Upper lobe of left lung (tissue), 4 donors: ENCODE data around the gene CDKN2AIPNL.

ENCODE experiments used
- POLR2A ChIP-seq, 4 donors: fragments of 450-650 bp; IDR thresholded peaks; one replicate each; pipeline ENCODE4 v1.5.1; 2016 to 2017; ENCODE audit warnings: antibody characterized with exemption in 4 of 4, mild to moderate bottlenecking in 2 of 4
- POLR2AphosphoS5 ChIP-seq, 2 donors: sonication (generic); formaldehyde crosslinking; IDR thresholded peaks; one replicate each; pipeline ENCODE4 v1.5.1; 2017; ENCODE audit warnings: antibody characterized with exemption in 2 of 2
- TF ChIP-seq, protein P1 (sequence below), 6 experiments: fragments of 450-650 bp in 4 of 6; fragments of 200-600 bp in 2 of 6; sonication (generic) in 2 of 6; IDR thresholded peaks; one replicate each; pipeline ENCODE4 v1.5.1; 2016 to 2019; ENCODE audit warnings: antibody characterized with exemption in 6 of 6

DNA sequence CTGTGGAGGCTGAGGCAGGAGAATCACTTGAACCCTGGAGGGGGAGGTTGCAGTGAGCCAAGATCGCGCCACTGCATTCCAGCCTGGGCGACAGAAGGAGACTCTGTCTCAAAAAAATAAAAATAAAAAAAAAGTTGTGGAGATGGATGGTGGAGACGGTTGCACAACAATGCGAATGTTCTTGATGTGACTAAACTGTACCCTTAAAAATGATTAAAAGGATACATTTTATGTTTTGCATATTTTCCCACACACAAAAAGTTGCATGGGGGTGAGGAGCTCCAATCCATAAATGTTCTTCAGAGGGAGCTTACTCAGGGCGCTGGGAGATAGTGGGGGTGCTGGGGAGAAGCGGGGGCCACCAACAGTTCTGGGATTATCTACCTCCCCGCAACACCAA is 43.8 kb upstream of the CDKN2AIPNL start:
- TF ChIP-seq, protein P1, sequence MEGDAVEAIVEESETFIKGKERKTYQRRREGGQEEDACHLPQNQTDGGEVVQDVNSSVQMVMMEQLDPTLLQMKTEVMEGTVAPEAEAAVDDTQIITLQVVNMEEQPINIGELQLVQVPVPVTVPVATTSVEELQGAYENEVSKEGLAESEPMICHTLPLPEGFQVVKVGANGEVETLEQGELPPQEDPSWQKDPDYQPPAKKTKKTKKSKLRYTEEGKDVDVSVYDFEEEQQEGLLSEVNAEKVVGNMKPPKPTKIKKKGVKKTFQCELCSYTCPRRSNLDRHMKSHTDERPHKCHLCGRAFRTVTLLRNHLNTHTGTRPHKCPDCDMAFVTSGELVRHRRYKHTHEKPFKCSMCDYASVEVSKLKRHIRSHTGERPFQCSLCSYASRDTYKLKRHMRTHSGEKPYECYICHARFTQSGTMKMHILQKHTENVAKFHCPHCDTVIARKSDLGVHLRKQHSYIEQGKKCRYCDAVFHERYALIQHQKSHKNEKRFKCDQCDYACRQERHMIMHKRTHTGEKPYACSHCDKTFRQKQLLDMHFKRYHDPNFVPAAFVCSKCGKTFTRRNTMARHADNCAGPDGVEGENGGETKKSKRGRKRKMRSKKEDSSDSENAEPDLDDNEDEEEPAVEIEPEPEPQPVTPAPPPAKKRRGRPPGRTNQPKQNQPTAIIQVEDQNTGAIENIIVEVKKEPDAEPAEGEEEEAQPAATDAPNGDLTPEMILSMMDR (IDR thresholded peaks at IDR 0.05): no peak
- TF ChIP-seq POLR2A (IDR thresholded peaks at IDR 0.05) (no peak), POLR2AphosphoS5 (IDR thresholded peaks at IDR 0.05) (no peak)
